GM23248 (cell line): ENCODE data around the gene CDA.

Experiments used
- EZH2 ChIP-seq: fragments of 200-600 bp; sonication (generic); IDR thresholded peaks from 2 replicates; pipeline ENCODE4 v1.6.1; 2018; ENCODE audit warnings: antibody characterized with exemption, mild to moderate bottlenecking; ENCODE audit not compliant: insufficient read depth, poor library complexity, severe bottlenecking
- EZH2phosphoT487 ChIP-seq: fragments of 200-600 bp; sonication (generic); IDR thresholded peaks from 2 replicates; pipeline ENCODE4 v1.6.1; 2018; ENCODE audit warnings: antibody characterized with exemption, moderate library complexity, mild to moderate bottlenecking, low read depth; ENCODE audit not compliant: insufficient read depth

DNA sequence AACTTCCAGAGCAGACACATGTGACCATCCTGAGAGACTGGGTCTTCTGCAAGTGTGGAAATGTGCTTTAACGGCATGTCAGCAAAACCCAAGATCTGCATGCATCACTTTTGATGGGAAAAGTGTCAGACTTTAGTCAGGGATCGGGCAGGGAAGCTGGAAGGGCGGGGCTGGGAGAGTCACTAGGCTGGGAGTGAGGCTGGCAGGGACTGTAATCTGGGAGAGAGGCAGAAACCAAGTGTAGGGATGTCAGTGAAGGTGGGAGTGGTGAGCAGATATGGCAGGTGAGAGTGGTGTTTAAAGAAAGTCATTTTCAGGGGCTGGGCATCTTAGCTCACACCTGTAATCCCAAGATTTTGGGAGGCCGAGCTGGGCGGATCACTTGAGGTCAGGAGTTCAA is 11.3 kb downstream of the CDA start:
- TF ChIP-seq EZH2: no peak
- no peak for TF ChIP-seq EZH2phosphoT487
